CD14-positive monocyte (primary cell): Measurements from ENCODE around the gene EGLN3. TPM values are rescaled to one million over a fixed set of nuclear protein-coding genes. Genes with fewer than 3 reads are reported as not detected.

Experiments
- DNase-seq, 3 donors: peaks; one replicate each; pipeline ENCODE4 v3.0.0-alpha.2; 2011 to 2022
- H2AFZ ChIP-seq: 2 replicates; pipeline ENCODE4 v1.6.0; 2012; ENCODE audit warnings: mild to moderate bottlenecking, low read depth, low read length, inconsistent platforms; ENCODE audit not compliant: insufficient read depth, poor library complexity, severe bottlenecking
- H3K27ac ChIP-seq, 2 donors: 1 replicate in 1 of 2; 2 replicates in 1 of 2; pipeline ENCODE4 v1.5.1; 2012 to 2013; ENCODE audit warnings: low read length in 2 of 2, control low read depth in 1 of 2, inconsistent platforms in 1 of 2, low read depth in 1 of 2, mild to moderate bottlenecking in 1 of 2
- H3K27me3 ChIP-seq, 2 donors: one replicate each; pipeline versions ENCODE4 v1.6.0 to v1.6.1; 2011 to 2013; ENCODE audit warnings: low read length in 2 of 2; ENCODE audit not compliant: control insufficient read depth in 2 of 2, insufficient read depth in 2 of 2
- H3K36me3 ChIP-seq, 2 donors: replicated peaks in 1 of 2; 1 replicate in 1 of 2; 2 replicates in 1 of 2; pipeline versions ENCODE4 v1.5.1 to v1.6.1; 2012 to 2013; ENCODE audit warnings: low read length in 2 of 2, control low read depth in 1 of 2, inconsistent platforms in 1 of 2, mild to moderate bottlenecking in 1 of 2; ENCODE audit not compliant: insufficient read depth in 2 of 2, control insufficient read depth in 1 of 2
- H3K4me1 ChIP-seq, 2 donors: 1 replicate in 1 of 2; 2 replicates in 1 of 2; pipeline versions ENCODE4 v1.5.1 to v1.6.1; 2012 to 2013; ENCODE audit warnings: low read length in 2 of 2, control low read depth in 1 of 2, inconsistent platforms in 1 of 2, mild to moderate bottlenecking in 1 of 2, moderate library complexity in 1 of 2; ENCODE audit not compliant: insufficient read depth in 2 of 2, control insufficient read depth in 1 of 2
- H3K4me2 ChIP-seq: replicated peaks from 2 replicates; pipeline ENCODE3; 2012; ENCODE audit warnings: low read length, moderate library complexity, mild to moderate bottlenecking; ENCODE audit not compliant: poor library complexity, severe bottlenecking; ENCODE audit errors: extremely low read depth
- H3K4me3 ChIP-seq, 3 experiments: fragments of 200-600 bp in 1 of 3; sonication (generic) in 1 of 3; replicated peaks in 1 of 3; 1 replicate in 2 of 3; 2 replicates in 1 of 3; pipeline ENCODE4 v1.5.1; 2011 to 2013; ENCODE audit warnings: low read length in 3 of 3, mild to moderate bottlenecking in 3 of 3, control low read depth in 2 of 3, low read depth in 2 of 3, inconsistent platforms in 1 of 3, moderate library complexity in 1 of 3
- H3K79me2 ChIP-seq: 2 replicates; pipeline ENCODE4 v1.6.0; 2012; ENCODE audit warnings: mild to moderate bottlenecking, control low read depth, inconsistent platforms, low read length, moderate library complexity; ENCODE audit not compliant: insufficient read depth
- H3K9ac ChIP-seq: 2 replicates; pipeline ENCODE4 v1.6.0; 2017; ENCODE audit warnings: low read length, mild to moderate bottlenecking; ENCODE audit not compliant: insufficient read depth, poor library complexity, severe bottlenecking
- H3K9me3 ChIP-seq, 2 donors: replicated peaks in 1 of 2; 1 replicate in 1 of 2; 2 replicates in 1 of 2; pipeline versions ENCODE4 v1.5.1 to v1.6.1; 2012 to 2013; ENCODE audit warnings: low read length in 2 of 2, control low read depth in 1 of 2; ENCODE audit not compliant: control insufficient read depth in 1 of 2, insufficient read depth in 1 of 2
- H4K20me1 ChIP-seq: 2 replicates; pipeline ENCODE4 v1.6.0; 2012; ENCODE audit warnings: mild to moderate bottlenecking, low read length, control low read depth, moderate library complexity; ENCODE audit not compliant: insufficient read depth
- H3K27ac Mint-ChIP-seq, 7 donors: one replicate each; pipeline ENCODE4 v1.8.0; 2020; ENCODE audit warnings: mild to moderate bottlenecking in 7 of 7, mixed read lengths in 7 of 7, moderate library complexity in 6 of 7, inconsistent platforms in 2 of 7
- H3K27me3 Mint-ChIP-seq, 3 donors: one replicate each; pipeline ENCODE4 v1.8.0; 2021 to 2022; ENCODE audit warnings: low read depth in 3 of 3, mild to moderate bottlenecking in 3 of 3, mixed read lengths in 3 of 3, moderate library complexity in 3 of 3, inconsistent platforms in 1 of 3
- H3K36me3 Mint-ChIP-seq, 2 donors: one replicate each; pipeline ENCODE4 v1.8.0; 2020; ENCODE audit warnings: mixed read lengths in 2 of 2, inconsistent platforms in 1 of 2, mild to moderate bottlenecking in 1 of 2
- H3K4me1 Mint-ChIP-seq: one replicate; pipeline ENCODE4 v1.8.0; 2020; ENCODE audit warnings: mild to moderate bottlenecking, mixed read lengths
- H3K4me3 Mint-ChIP-seq, 2 donors: one replicate each; pipeline ENCODE4 v1.8.0; 2020; ENCODE audit warnings: mild to moderate bottlenecking in 2 of 2, mixed read lengths in 2 of 2, moderate library complexity in 1 of 2
- H3K9me3 Mint-ChIP-seq, 7 donors: one replicate each; pipeline ENCODE4 v1.8.0; 2020 to 2022; ENCODE audit warnings: mixed read lengths in 7 of 7, mild to moderate bottlenecking in 6 of 7, moderate library complexity in 6 of 7, inconsistent platforms in 2 of 7
- CTCF ChIP-seq: fragments of 200-600 bp; IDR thresholded peaks from one replicate; pipeline ENCODE4 v1.8.0; 2022; ENCODE audit warnings: antibody characterized with exemption, mild to moderate bottlenecking
- WGBS: methylation state at CpG from one replicate; pipeline ENCODE4 v1.1.5; 2013; ENCODE audit warnings: missing lambda C conversion rate; ENCODE audit not compliant: insufficient coverage; 5-methylcytosine and 5-hydroxymethylcytosine counted together
- intact Hi-C, 2 donors: fragments of 100-400 bp; cut with micrococcal nuclease; formaldehyde crosslinking; loops; one replicate each; pipeline versions ENCODE4 v1.15.0 to v1.15.1; 2023
- polyA plus RNA-seq, 3 donors: library from polyadenylated mRNA; depleted of rRNA in 1 of 3; unstranded in 2 of 3; stranded (reverse) in 1 of 3; fragments of 300-500 nt in 2 of 3; fragments of >200 nt in 1 of 3; fragmentation: Illumina TruSeq in 2 of 3; gene quantifications; 1 replicate in 2 of 3; 2 replicates in 1 of 3; pipeline ENCODE4 v1.2.3, GENCODE V29; 2012 to 2021

Gene EGLN3
- polyA plus RNA-seq, 3 donors = 0.03 to 0.06 TPM; not detected in 1

GRCh38 chr14:33904609-33905008 is 46.3 kb downstream of the EGLN3 start:
- Mint-ChIP-seq H3K27me3 (peaks cover 0 to 6% (median 5%) of the 10 kb centered on the region in 3 donors), H3K4me1 (no peaks in the 10 kb centered on the region), H3K4me3 (no peak overlapping the region), H3K27ac (no peak overlapping the region), H3K36me3 (no peaks in the 10 kb centered on the region), H3K9me3 (peaks cover 0 to 9% (median 2%) of the 10 kb centered on the region in 7 donors)
- no peak for TF ChIP-seq CTCF
- no peaks in the 10 kb centered on the region for H4K20me1 ChIP-seq
- no peaks in the 10 kb centered on the region for H3K27me3 ChIP-seq
- intact Hi-C loops = no loop called here
- no peak for DNase-seq
- H3K4me2 ChIP-seq = no peak overlapping the region
- H2AFZ ChIP-seq = no peak overlapping the region
- no peak overlapping the region for H3K27ac ChIP-seq
- H3K79me2 ChIP-seq = no peaks in the 10 kb centered on the region
- no peak overlapping the region for H3K9ac ChIP-seq
- 100% methylated on average over 1 of the region's 5 CpGs for WGBS
- peaks cover 4 to 6% of the 10 kb centered on the region in 2 donors for H3K9me3 ChIP-seq
- no peaks in the 10 kb centered on the region for H3K4me1 ChIP-seq
- H3K4me3 ChIP-seq = no peak overlapping the region
- no peaks in the 10 kb centered on the region for H3K36me3 ChIP-seq

- H3K27me3 Mint-ChIP-seq = peaks cover 0 to 6% (median 4%) of the 10 kb centered on the region in 3 donors
- intact Hi-C loops = no loop called here
These were observed 47.5 kb downstream of the EGLN3 start for GRCh38 chr14:33903369-33903768.

More at GRCh38 chr14:33903369-33903768, 47.5 kb downstream of the EGLN3 start:
- Histone ChIP-seq H3K9me3 (peaks cover 4 to 6% of the 10 kb centered on the region in 2 donors), H2AFZ (no peak overlapping the region), H3K27ac (no peak overlapping the region), H3K36me3 (no peaks in the 10 kb centered on the region), H3K4me2 (no peak overlapping the region), H3K4me3 (no peak overlapping the region), H3K4me1 (no peaks in the 10 kb centered on the region), H3K9ac (no peak overlapping the region), H3K79me2 (no peaks in the 10 kb centered on the region), H3K27me3 (no peaks in the 10 kb centered on the region), H4K20me1 (no peaks in the 10 kb centered on the region)
- Mint-ChIP-seq H3K27ac (no peak overlapping the region), H3K4me1 (no peaks in the 10 kb centered on the region), H3K9me3 (peaks cover 0 to 9% (median 2%) of the 10 kb centered on the region in 7 donors), H3K4me3 (no peak overlapping the region), H3K36me3 (no peaks in the 10 kb centered on the region)
- WGBS = 87% methylated on average over 2 of the region's 2 CpGs
- DNase-seq = no peak
- no peak for TF ChIP-seq CTCF
